ENCODE data around the gene MICAL1. TPM values are rescaled to one million over a fixed set of nuclear protein-coding genes. Genes with fewer than 3 reads are reported as not detected.

MICAL1 gene
- total RNA-seq, 4 donors from 2014 or later, result 20.0 to 27.1 (median 23.5) TPM

- peaks cover 0 to 8% (median 5%) of the 10 kb centered on the region in 4 donors for H3K4me1 ChIP-seq
- H3K9me3 ChIP-seq, result no peaks in the 10 kb centered on the region
- no peak overlapping the region for H3K4me3 ChIP-seq
- intact Hi-C loops (cut with DNase I), result no loop called here
- H3K27ac ChIP-seq (replicated peaks in 1 of 4), result no peak overlapping the region
- no peak for DNase-seq (ENCODE audit: extremely low spot score)
- no peak for TF ChIP-seq EP300 (IDR thresholded peaks at IDR 0.05)
- TF ChIP-seq POLR2A (IDR thresholded peaks at IDR 0.05; ENCODE audit: low read depth), result no peak
- TF ChIP-seq CTCF (IDR thresholded peaks at IDR 0.05), result no peak
- no peak for TF ChIP-seq POLR2AphosphoS5 (IDR thresholded peaks at IDR 0.05)
- H3K36me3 ChIP-seq, result no peaks in the 10 kb centered on the region
- no peaks in the 10 kb centered on the region for H3K27me3 ChIP-seq
These were observed 32.4 kb upstream of the MICAL1 start for GRCh38 chr6:109488001-109488400.

- no peak for TF ChIP-seq CTCF (IDR thresholded peaks at IDR 0.05)
- TF ChIP-seq POLR2AphosphoS5 (IDR thresholded peaks at IDR 0.05), result no peak
- TF ChIP-seq POLR2A (IDR thresholded peaks at IDR 0.05; ENCODE audit: low read depth), result no peak
- WGBS, result 95% methylated on average over 1 of the region's 1 CpG
- intact Hi-C loops (cut with DNase I), result no loop called here
These were observed 30.5 kb upstream of the MICAL1 start for GRCh38 chr6:109486068-109486467.

GRCh38 chr6:109485266-109485935 lies 29.8 kb upstream of the MICAL1 start:
- peaks cover 19 to 30% (median 28%) of the 10 kb centered on the region in 4 donors for H3K4me1 ChIP-seq
- no peak for TF ChIP-seq EP300 (IDR thresholded peaks at IDR 0.05)
- no peak for TF ChIP-seq CTCF (IDR thresholded peaks at IDR 0.05)
- TF ChIP-seq POLR2A (IDR thresholded peaks at IDR 0.05; ENCODE audit: low read depth), result no peak
- no peak for TF ChIP-seq POLR2AphosphoS5 (IDR thresholded peaks at IDR 0.05)
- no peak for DNase-seq (ENCODE audit: extremely low spot score)
- peaks cover 0 to 14% (median 7%) of the 10 kb centered on the region in 4 donors for H3K36me3 ChIP-seq
- intact Hi-C loops (cut with DNase I), result no loop called here
- H3K9me3 ChIP-seq, result no peaks in the 10 kb centered on the region
- H3K27ac ChIP-seq (replicated peaks in 1 of 4), result no peak overlapping the region
- H3K4me3 ChIP-seq, result no peak overlapping the region
- H3K27me3 ChIP-seq, result no peaks in the 10 kb centered on the region
- 68% methylated on average over 3 of the region's 3 CpGs for WGBS

More at GRCh38 chr6:109486068-109486467, 30.5 kb upstream of the MICAL1 start:
- Histone ChIP-seq H3K4me1 (peaks cover 13 to 23% (median 21%) of the 10 kb centered on the region in 4 donors), H3K27ac (replicated peaks in 1 of 4) (no peak overlapping the region), H3K4me3 (no peak overlapping the region), H3K9me3 (no peaks in the 10 kb centered on the region), H3K27me3 (no peaks in the 10 kb centered on the region), H3K36me3 (peaks cover 0 to 8% (median 4%) of the 10 kb centered on the region in 4 donors)
- DNase-seq (ENCODE audit: extremely low spot score), result peak; percentile 79

GRCh38 chr6:109484122-109484521 lies 28.6 kb upstream of the MICAL1 start:
- Histone ChIP-seq H3K9me3 (no peaks in the 10 kb centered on the region), H3K4me3 (peak overlapping the region; percentile 71 to 98 (median 92)), H3K27ac (replicated peaks in 1 of 4) (peak overlapping the region; percentile 81 to 89 (median 86)), H3K4me1 (peaks cover 28 to 43% (median 40%) of the 10 kb centered on the region in 4 donors), H3K36me3 (peaks cover 0 to 17% (median 8%) of the 10 kb centered on the region in 4 donors), H3K27me3 (no peaks in the 10 kb centered on the region)
- TF ChIP-seq EP300 (IDR thresholded peaks at IDR 0.05), result no peak
- no peak for TF ChIP-seq POLR2A (IDR thresholded peaks at IDR 0.05; ENCODE audit: low read depth)
- TF ChIP-seq CTCF (IDR thresholded peaks at IDR 0.05), result no peak
- no peak for DNase-seq (ENCODE audit: extremely low spot score)
- WGBS, result 61% methylated on average over 3 of the region's 3 CpGs
- intact Hi-C loops (cut with DNase I), result loop anchor here (5.0 kb wide), 2 partner anchors 42 to 102 kb away; partner anchors contain the start of genes CD164, PPIL6 and SMPD2

All from esophagus muscularis mucosa (tissue), 4 donors.